Transverse colon (tissue), 4 donors: ENCODE results near the gene OR8G1. TPM values are rescaled to one million over a fixed set of nuclear protein-coding genes. Genes with fewer than 3 reads are reported as not detected.

Experiments used
- DNase-seq: peaks from one replicate; pipeline ENCODE4 v3.0.0-alpha.2; 2019
- H3K27ac ChIP-seq, 4 donors: fragments of 200-600 bp; sonication (generic); 2 replicates each; pipeline ENCODE4 v1.5.1; 2016 to 2018; ENCODE audit warnings: inconsistent platforms in 4 of 4
- H3K27me3 ChIP-seq: fragments of 200-600 bp; sonication (generic); 2 replicates; pipeline ENCODE4 v1.5.1; 2017; ENCODE audit warnings: inconsistent platforms
- H3K36me3 ChIP-seq, 4 donors: fragments of 200-600 bp; sonication (generic); 2 replicates each; pipeline ENCODE4 v1.5.1; 2017 to 2019; ENCODE audit warnings: inconsistent platforms in 4 of 4
- H3K4me1 ChIP-seq, 4 donors: fragments of 200-600 bp; sonication (generic); 2 replicates each; pipeline ENCODE4 v1.5.1; 2017 to 2020; ENCODE audit warnings: inconsistent platforms in 4 of 4
- H3K4me3 ChIP-seq, 4 donors: fragments of 200-600 bp; sonication (generic); 1 replicate in 1 of 4; 2 replicates in 3 of 4; pipeline versions ENCODE4 v1.5.1 to v1.6.1; 2017 to 2019; ENCODE audit warnings: inconsistent platforms in 4 of 4
- H3K9me3 ChIP-seq, 2 donors: fragments of 200-600 bp; sonication (generic); 2 replicates each; pipeline ENCODE4 v1.5.1; 2017 to 2019; ENCODE audit warnings: inconsistent platforms in 2 of 2
- EP300 ChIP-seq: sonication (generic); formaldehyde crosslinking; IDR thresholded peaks from one replicate; pipeline ENCODE4 v1.6.1; 2017; ENCODE audit warnings: antibody characterized with exemption, low read depth
- POLR2A ChIP-seq: fragments of 450-650 bp; IDR thresholded peaks from one replicate; pipeline ENCODE4 v1.6.1; 2016; ENCODE audit warnings: antibody characterized with exemption, mild to moderate bottlenecking, moderate library complexity
- POLR2AphosphoS5 ChIP-seq, 3 donors: sonication (generic); formaldehyde crosslinking; IDR thresholded peaks; one replicate each; pipeline ENCODE4 v1.6.1; 2016; ENCODE audit warnings: antibody characterized with exemption in 3 of 3
- WGBS, 2 donors: methylation state at CpG; one replicate each; pipeline ENCODE4 v1.1.5; 2018; ENCODE audit warnings: low coverage in 1 of 2; 5-methylcytosine and 5-hydroxymethylcytosine counted together
- in situ Hi-C, 4 donors: fragments of 200-750 bp; cut with MboI; loops; one replicate each; pipeline versions ENCODE4 v1.15.0 to v1.15.1; 2017; ENCODE audit warnings: low sequenced_read_pairs in 3 of 4, low pct_ligation_motif_present in 1 of 4, low pct_unique_long_range_greater_than_20kb in 1 of 4
- intact Hi-C: fragments of 100-400 bp; cut with DNase I; formaldehyde crosslinking; loops from one replicate; pipeline ENCODE4 v1.15.1; 2023; ENCODE audit warnings: low total_unique reads
- total RNA-seq, 4 donors: library from RNA; depleted of rRNA; stranded (reverse); fragments of >200 nt; gene quantifications; one replicate each; pipeline ENCODE4 v1.1.0, GENCODE V29; 2016
- TF ChIP-seq, protein P1 (sequence below), 5 experiments: fragments of 200-600 bp in 3 of 5; fragments of 450-650 bp in 2 of 5; sonication (generic) in 3 of 5; IDR thresholded peaks; 1 replicate in 2 of 5; 2 replicates in 3 of 5; pipeline ENCODE4 v1.5.1; 2016 to 2017; ENCODE audit warnings: antibody characterized with exemption in 5 of 5, inconsistent platforms in 3 of 5, mild to moderate bottlenecking in 2 of 5, moderate library complexity in 1 of 5

OR8G1 gene, protein sequence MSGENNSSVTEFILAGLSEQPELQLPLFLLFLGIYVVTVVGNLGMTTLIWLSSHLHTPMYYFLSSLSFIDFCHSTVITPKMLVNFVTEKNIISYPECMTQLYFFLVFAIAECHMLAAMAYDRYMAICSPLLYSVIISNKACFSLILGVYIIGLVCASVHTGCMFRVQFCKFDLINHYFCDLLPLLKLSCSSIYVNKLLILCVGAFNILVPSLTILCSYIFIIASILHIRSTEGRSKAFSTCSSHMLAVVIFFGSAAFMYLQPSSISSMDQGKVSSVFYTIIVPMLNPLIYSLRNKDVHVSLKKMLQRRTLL
- total RNA-seq: under 1 TPM in 1 of 4 donors, not detected in 3; under 0.01 TPM

DNA sequence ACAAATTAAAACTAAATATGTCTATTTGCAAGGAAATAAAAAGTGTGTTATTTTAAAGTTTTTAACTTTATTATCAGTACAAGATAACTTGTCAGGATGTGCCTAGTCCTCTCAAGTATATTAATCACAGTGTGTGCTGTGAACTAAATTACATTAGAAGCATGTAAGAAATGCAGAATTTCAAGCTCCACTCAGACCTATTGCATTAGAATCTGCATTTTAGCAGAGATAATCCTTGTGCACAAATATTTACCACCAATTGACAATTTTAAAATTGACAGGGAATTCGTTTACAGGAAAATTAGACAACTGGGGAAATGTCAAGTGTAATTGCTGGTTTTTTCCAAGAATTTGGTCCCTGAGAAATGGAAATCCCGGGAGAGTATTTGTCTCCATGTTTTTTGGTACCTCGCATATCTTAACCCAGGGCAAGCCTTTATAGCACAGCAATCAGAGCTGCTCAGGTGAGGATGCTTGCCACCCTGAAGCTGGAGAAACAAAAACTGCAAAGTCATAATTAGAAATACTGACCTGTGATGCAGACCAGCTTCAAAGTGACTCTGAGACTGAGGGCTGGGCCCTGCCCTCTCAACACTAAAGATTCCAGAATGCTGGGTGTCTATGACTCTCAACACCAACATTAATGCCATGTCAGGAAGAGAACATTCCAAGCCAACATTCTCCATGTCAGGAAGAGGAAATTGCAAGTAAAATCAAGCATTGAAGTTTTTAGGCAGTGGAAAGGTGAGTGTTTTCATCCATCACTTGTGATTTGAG, at the start of gene OR8G1:
Gene OR8G1 (plus strand): TSS at position 475 of the 777 bp plus-strand sequence. CDS start 8,581 bp downstream, outside the sequence.
- Histone ChIP-seq H3K27me3 (no peaks in the 10 kb centered on the region), H3K4me3 (no peak within 1 kb of the TSS), H3K9me3 (no peaks in the 10 kb centered on the region), H3K4me1 (no peaks in the 10 kb centered on the region), H3K27ac (no peak within 1 kb of the TSS), H3K36me3 (no peaks in the 10 kb centered on the region)
- TF ChIP-seq, protein P1, sequence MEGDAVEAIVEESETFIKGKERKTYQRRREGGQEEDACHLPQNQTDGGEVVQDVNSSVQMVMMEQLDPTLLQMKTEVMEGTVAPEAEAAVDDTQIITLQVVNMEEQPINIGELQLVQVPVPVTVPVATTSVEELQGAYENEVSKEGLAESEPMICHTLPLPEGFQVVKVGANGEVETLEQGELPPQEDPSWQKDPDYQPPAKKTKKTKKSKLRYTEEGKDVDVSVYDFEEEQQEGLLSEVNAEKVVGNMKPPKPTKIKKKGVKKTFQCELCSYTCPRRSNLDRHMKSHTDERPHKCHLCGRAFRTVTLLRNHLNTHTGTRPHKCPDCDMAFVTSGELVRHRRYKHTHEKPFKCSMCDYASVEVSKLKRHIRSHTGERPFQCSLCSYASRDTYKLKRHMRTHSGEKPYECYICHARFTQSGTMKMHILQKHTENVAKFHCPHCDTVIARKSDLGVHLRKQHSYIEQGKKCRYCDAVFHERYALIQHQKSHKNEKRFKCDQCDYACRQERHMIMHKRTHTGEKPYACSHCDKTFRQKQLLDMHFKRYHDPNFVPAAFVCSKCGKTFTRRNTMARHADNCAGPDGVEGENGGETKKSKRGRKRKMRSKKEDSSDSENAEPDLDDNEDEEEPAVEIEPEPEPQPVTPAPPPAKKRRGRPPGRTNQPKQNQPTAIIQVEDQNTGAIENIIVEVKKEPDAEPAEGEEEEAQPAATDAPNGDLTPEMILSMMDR (IDR thresholded peaks at IDR 0.05): no peak
- TF ChIP-seq EP300 (no peak), POLR2A (no peak), POLR2AphosphoS5 (IDR thresholded peaks at IDR 0.05) (no peak)
- intact Hi-C loops: no loop called here
- 74 to 76% methylated on average over 3 of the region's 3 CpGs for WGBS, 2 donors
- in situ Hi-C loops: no loop called here
- DNase-seq: no peak

DNA sequence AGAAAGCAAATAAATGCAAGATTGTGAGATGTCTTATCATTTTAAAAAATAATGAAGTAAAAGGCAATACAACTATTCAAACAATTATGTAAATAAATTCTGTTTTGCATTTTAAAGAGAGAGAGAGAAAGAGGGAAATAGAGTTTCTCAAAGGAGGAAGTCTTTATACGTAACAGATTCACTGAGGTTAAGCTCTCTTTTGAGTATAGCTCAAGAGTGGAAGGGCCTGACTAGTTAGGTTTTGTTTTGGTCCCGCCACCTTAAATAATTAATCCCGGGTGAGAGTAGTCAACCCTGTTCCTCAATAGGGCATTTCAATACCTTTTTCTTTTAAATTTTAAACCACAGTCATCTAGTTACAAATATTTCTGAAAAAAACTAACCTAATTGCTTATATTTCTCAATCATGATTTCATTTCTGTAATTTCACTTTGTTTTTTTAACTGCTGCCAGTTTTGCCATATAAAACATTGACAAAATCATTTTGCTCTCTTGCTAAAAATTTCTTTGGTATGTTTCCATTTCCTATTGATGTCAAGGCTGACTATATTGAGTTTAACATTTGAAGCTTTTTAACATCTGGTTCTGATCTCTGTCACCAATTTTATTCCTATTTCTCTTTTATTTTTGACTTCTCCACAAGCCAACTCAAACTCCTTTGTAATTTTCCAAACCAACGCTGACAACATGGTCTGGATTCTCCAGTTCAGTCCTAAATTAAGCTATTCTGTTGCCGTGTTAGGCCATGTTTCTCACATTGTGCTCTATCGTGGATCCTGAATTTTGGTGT, 47.5 kb upstream of the OR8G1 start:
- WGBS, 2 donors: 71 to 82% methylated on average over 6 of the region's 6 CpGs
- TF ChIP-seq EP300 (no peak), POLR2A (no peak)
- intact Hi-C loops (no loop called here), in situ Hi-C loops (loop anchor here in 2 of 4 donors (10.0 kb wide), 1 partner anchor 119 kb away; no protein-coding TSS in a partner anchor)
- Histone ChIP-seq H3K9me3 (no peaks in the 10 kb centered on the region), H3K27me3 (no peaks in the 10 kb centered on the region), H3K27ac (peak overlapping the region in 1 of 4 donors; percentile 35), H3K4me1 (peaks cover 0 to 16% (median 5%) of the 10 kb centered on the region in 4 donors), H3K4me3 (no peak overlapping the region), H3K36me3 (no peaks in the 10 kb centered on the region)
- no peak for DNase-seq

DNA sequence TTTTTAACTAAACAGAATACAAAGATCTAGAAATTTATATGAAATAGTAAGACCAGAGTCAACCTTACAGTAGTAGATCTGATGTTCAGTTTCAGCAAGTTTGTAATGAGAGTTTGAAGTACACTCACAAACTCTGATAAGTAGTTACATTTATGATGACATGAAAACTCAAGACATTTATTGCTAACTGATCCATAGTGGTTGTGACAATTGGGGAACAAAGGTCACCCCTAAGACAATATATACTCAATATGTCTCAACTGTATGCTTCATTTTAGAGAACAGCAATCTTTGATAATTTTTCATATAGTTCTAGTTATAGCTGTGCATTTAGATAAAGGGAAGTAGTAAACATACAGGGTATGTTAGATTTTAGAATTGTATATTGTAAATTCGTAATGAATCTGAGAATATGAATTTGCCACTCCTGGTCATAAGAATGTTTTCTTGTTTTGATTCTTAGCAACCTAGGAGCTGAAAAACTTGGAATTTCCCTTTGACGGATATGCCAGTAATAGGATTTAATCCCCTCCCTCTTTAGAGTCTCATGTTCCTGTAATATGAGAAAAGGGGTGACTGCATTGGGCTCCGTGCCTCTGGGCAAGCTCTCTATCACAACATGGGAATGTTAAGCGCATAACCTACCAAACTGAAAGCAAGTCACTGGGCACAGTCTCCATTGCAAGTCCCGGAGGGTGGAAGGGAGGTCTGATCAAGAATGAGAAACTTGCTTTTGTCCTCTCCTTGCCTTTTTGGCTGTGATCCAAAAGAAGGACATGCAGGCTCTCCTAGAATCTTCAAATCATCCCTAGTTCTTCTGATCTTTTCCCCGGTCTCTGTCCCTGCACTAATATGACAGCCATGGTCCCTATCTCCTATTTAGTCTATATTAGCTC, 46.4 kb upstream of the OR8G1 start:
- in situ Hi-C loops: loop anchor here in 2 of 4 donors (10.0 kb wide), 1 partner anchor 120 kb away; no protein-coding TSS in a partner anchor
- TF ChIP-seq POLR2A (no peak), EP300 (no peak)
- Histone ChIP-seq H3K27me3 (no peaks in the 10 kb centered on the region), H3K9me3 (no peaks in the 10 kb centered on the region), H3K27ac (peak overlapping the region in 3 of 4 donors; percentile 28 to 56 (median 53)), H3K4me1 (peaks cover 0 to 16% (median 5%) of the 10 kb centered on the region in 4 donors), H3K36me3 (no peaks in the 10 kb centered on the region), H3K4me3 (no peak overlapping the region)
- intact Hi-C loops: no loop called here
- no peak for DNase-seq
- 50 to 64% methylated on average over 5 to 6 of the region's 6 CpGs for WGBS, 2 donors

DNA sequence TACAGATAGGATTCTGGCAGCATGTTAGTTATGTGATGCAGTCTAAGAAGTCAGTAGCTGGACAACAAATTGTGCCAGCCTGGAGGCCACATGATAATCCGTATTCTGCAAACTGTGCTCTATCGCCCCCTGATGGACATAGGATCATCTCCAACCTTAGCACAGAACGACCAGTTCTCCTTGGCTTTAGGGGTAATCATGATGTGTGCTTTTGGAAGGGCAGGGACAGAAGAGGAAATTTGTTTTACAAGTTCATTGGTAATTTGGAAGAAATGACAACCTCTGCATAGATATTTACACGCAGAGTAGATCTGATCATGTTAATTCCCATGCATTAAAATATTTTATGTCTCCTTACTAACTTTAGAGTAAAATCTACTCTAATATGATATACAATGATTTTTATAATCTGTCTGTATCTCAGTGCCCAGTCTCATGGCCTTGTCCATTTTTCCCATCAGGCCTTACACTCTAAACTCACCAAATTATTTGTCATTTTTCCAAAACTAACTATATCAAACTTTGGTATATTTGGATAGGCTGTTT, 45.6 kb upstream of the OR8G1 start:
- no peaks in the 10 kb centered on the region for H3K36me3 ChIP-seq
- 25 to 34% methylated on average over 4 of the region's 4 CpGs for WGBS, 2 donors
- intact Hi-C loops: no loop called here
- no peaks in the 10 kb centered on the region for H3K9me3 ChIP-seq
- H3K4me1 ChIP-seq: peaks cover 0 to 16% (median 5%) of the 10 kb centered on the region in 4 donors
- TF ChIP-seq, protein P1 (IDR thresholded peaks at IDR 0.05): peak; percentile 50 to 66 (median 63)
- no peak for TF ChIP-seq POLR2AphosphoS5 (IDR thresholded peaks at IDR 0.05)
- TF ChIP-seq EP300: no peak
- no peak for TF ChIP-seq POLR2A
- peak overlapping the region in 3 of 4 donors; percentile 28 to 56 (median 53) for H3K27ac ChIP-seq
- peak; percentile 65 for DNase-seq
- in situ Hi-C loops: loop anchor here in 2 of 4 donors (10.0 kb wide), 1 partner anchor 120 kb away; no protein-coding TSS in a partner anchor
- H3K4me3 ChIP-seq: no peak overlapping the region
- H3K27me3 ChIP-seq: no peaks in the 10 kb centered on the region
